H54 (cell line): ENCODE data around the gene EME2.

Experiments used
- DNase-seq: peaks from one replicate; pipeline ENCODE4 v3.0.0; 2011; ENCODE audit warnings: low spot score, mixed read lengths; ENCODE audit not compliant: insufficient read length
- FAIRE-seq: peaks from 3 replicates; lab custom pipeline; 2011; peaks lifted over from hg19 to GRCh38; lab: Jason Lieb, UNC
- POLR2A ChIP-seq: IDR thresholded peaks from 2 replicates; pipeline ENCODE4 v1.6.1; 2011; ENCODE audit warnings: low read depth, mild to moderate bottlenecking, low read length

Gene EME2

GRCh38 chr16:1740234-1740633 is 32.4 kb upstream of the EME2 start:
- FAIRE-seq (no peak), DNase-seq (no peak)
- TF ChIP-seq POLR2A: no peak

DNA sequence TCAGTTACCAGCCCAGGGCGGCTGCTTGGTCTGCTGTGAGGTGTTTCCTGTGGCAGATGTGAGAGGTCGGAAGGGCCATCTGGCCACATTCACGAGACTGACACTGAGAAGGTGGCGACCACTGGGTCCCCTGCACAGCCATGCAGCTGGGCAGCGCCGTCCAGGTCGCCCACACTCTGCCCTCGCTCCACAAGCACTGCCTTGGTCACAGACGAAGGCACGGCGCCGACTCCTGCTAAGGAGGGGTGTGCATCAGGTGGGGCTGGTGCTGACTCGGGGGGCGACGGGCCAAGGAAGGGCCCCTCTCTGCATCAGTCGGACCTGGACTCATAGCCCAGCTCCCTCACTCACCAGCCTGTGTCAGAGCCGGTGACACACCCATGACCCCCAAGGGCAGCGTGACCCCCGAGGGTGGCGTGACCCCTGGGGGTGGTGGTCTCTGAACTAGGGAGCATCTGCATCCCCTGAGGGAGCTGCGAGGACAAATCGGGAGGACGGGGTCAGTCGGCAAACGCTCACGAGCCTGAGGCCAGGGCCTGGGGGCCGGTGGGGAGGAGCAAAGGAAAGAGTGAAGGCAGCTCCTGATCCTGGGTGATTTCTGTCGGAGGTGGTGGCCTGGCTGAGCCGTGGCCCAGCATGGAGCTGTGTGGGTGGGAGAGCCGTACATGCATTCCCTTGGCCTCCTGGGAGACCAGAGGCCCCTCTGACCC is 31.7 kb upstream of the EME2 start:
- no peak for FAIRE-seq
- no peak for TF ChIP-seq POLR2A
- DNase-seq: no peak

DNA sequence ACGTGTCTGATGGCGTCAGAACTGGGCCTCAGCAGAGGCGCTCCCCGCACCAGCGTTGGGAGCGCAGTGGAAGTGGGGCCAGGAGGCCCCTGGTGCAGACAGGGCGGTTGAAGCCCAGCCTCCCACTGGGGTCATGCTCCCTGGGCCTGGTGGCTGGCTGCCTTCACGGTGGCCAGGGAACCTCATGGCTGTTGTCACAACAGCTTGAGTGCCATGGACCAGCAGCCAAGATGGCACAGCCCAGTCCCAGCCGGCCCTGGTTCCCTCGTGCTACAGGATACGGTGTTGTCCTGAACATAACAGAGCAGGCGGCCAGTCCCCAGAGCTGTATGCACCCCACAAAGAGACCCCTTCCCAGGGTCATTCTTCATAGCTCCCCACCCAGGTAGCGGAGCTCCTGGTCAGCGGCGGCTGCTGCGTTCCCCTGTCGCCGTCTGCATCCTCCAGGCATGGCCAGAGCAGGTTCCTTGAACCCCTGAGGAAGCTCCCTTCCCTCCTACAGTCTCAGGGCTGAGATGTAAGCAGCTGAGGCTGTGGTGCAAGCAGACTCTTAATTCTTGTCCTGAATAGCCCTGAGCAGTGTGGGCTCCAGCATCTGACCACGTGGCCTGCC is 31.0 kb upstream of the EME2 start:
- TF ChIP-seq POLR2A: no peak
- FAIRE-seq (no peak), DNase-seq (no peak)

DNA sequence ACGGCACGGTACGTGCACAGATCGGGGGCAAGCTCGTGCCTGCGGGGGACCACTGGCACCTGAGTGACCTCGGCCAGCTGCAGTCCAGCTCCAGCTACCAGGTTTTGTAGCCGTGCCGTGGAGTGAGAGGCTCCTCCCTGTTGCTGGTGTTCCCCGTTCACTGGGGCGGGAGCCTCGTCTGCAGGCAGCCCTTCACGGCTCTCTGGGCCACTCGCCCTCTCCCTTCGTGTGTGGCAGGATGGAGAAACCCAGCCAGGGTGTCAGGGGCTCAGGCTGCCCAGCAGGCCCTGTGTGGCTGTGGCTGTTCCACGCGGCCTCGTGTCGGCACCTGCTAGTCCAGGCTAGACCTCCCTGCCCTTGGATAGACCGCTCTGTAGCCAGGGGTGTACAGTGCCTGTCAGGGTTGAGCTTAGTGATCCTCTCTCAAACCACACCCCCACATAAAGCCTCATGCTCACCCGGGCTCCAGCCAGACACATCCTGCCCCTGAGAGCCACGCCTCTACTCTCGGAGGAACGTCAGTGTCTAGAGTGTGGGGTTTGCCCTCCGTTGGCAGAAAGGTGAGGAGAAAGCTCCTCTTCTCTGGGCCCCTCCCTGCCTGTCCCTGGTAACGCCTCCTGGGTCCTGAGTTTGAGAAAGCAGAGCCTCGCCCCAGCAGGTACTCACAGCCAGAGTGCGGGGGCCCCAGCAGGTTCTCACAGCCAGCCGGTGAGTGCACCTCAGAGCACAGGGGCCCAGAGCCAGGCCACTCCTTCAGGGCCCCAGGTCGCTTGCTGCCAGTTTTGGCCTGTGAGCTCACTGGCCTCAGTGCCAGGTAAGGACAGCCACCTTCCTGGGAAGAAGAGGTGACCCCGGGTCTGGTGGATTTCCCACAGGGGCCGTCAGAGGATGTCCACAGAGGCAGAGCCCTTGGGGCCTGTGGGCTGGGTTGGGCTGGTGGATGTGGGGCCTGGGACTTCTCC is 29.0 kb upstream of the EME2 start:
- DNase-seq (no peak), FAIRE-seq (no peak)
- TF ChIP-seq POLR2A: no peak

GRCh38 chr16:1744338-1744840 is 28.2 kb upstream of the EME2 start:
- no peak for TF ChIP-seq POLR2A
- DNase-seq (no peak), FAIRE-seq (no peak)

GRCh38 chr16:1745181-1745899 is 27.3 kb upstream of the EME2 start:
- FAIRE-seq (no peak), DNase-seq (peak; percentile 69)
- no peak for TF ChIP-seq POLR2A

DNA sequence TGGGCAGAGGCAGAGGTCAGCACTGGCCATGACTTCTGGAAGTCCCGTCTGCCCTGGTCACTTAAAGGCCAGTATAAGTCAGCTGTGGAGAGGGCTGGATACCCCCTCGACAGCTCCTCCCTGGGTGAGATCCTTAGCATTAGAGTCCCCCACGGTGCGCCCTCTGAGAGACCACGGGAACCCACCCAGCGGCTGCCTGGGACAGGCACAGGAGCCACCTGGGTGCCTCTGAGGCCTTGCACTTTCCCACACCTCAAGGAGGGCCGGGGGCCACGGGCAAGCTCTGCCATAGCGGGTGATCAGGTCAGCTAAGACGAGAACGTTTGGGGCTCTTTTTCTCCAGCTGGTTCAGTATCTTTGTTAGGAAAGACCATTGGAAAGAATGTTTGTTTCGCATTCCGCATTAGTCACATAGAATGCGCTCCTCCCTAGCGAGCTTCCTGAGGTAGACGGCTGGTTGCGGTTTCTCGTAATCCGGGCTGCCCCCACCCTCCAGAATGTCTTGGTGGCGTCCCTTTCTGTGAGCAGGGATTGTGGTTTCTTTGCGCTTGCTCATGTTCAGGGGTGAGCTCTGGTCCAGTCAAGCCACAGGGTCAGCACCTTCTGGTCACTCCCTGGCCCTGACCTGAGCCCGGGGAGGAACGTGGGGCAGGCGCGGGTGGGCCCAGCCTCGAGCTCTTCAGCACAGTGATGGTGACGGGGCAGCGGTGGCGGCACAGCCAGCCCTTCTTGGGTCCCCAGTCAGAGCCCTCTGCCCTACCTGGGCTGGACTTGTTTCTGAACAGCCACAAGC is 26.5 kb upstream of the EME2 start:
- FAIRE-seq (peak; percentile 82), DNase-seq (peak; percentile 95)
- TF ChIP-seq POLR2A: 0 out of 2 replicates have a peak, but pooled peaks have one; percentile 21

DNA sequence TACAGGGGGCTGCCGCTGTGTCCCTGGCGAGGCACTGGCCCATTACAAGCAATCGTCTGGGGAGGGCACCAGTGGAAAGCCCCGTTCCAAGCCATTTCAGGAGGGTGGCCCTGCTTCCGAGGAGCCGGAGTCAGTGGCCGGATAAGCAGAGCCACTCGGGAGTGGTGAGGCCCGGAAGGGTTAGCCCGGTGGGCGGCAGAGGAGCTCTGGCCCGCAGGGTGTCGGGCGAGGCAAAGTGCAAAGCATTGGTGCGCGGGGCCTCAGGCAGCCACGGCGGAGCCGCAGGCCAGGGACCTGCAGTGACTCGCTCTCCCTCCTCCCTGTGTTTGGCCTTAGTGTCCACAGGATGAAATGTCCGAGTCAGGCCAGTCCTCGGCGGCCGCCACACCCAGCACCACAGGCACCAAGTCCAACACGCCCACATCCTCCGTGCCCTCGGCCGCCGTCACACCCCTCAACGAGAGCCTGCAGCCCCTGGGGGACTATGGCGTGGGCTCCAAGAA is 25.9 kb upstream of the EME2 start:
- 0 out of 2 replicates have a peak, but pooled peaks have one; percentile 29 for TF ChIP-seq POLR2A
- FAIRE-seq (no peak), DNase-seq (peak; percentile 56)

GRCh38 chr16:1747934-1748333 is 24.7 kb upstream of the EME2 start:
- DNase-seq (no peak), FAIRE-seq (no peak)
- no peak for TF ChIP-seq POLR2A

- no peak for TF ChIP-seq POLR2A
- peak; percentile 60 for DNase-seq
- FAIRE-seq: no peak
Measured at GRCh38 chr16:1749152-1750117, 23.2 kb upstream of the EME2 start.

DNA sequence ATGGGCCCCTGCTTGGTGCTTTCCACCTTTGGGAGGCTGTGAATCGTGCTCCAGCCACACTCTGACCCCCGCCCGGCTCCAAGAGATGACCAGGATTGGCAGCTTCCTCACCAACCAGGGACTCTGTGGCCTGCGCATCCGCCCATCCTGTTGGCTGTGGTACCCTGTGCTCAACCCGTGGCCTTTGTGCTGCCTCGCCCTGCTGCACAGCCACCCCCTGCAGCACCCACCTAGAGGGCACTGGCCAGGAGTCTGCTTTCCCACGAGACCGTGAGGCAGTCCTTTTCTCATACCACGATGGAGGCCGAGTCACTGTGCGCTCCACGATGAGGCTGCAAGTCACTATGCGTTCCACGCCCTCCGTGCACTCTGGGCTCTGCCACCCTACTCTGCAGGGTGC is 20.7 kb upstream of the EME2 start:
- TF ChIP-seq POLR2A: no peak
- FAIRE-seq (no peak), DNase-seq (no peak)
